GM18520 (cell line): ENCODE results near the gene UFD1.

Experiments used
- ATAC-seq: cut with Tn5 transposase; IDR thresholded peaks from one replicate; pipeline ENCODE4 v1.9.1; 2021; ENCODE audit not compliant: unreplicated experiment

Gene UFD1

GRCh38 chr22:19400881-19401280, 78.1 kb downstream of the UFD1 start:
- ATAC-seq = no peak
